AG08396 (cell line): ENCODE data around the gene EXD3.

ENCODE experiments used
- DNase-seq: peaks from one replicate; pipeline ENCODE4 v3.0.0; 2012; ENCODE audit warnings: low spot score, mixed read lengths

The EXD3 gene

GRCh38 chr9:137447722-137448601 lies 25.0 kb upstream of the EXD3 start:
- no peak for DNase-seq

- no peak for DNase-seq
Measured at GRCh38 chr9:137446851-137447471, 24.0 kb upstream of the EXD3 start.

DNA sequence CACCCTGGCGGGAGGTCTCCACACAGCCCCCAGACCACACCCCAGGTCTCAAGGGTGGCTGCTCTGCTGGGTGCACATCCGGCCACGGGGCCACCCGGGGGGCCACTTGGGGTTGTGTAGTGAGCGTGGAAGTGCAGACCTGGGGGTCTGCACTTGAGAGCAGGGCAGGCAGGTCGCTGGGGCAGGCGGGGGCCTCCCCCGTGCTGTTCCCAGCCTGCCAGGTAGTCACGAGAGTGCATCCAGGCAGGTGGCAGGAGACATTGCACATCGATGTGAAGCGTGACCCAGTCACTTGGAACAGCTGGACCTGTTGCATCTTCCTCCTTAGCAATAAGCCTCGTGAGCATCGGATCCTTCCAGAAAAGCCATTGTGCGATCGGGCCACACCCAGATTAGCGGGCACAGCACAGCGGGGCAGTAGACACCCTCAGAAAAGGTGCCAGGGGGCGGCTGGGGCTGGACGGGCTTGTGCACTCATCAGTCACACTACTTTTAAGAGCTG lies 23.0 kb upstream of the EXD3 start:
- DNase-seq = no peak

GRCh38 chr9:137445275-137445807 lies 22.4 kb upstream of the EXD3 start:
- peak; percentile 88 for DNase-seq

GRCh38 chr9:137444106-137444790 lies 21.3 kb upstream of the EXD3 start:
- no peak for DNase-seq

DNA sequence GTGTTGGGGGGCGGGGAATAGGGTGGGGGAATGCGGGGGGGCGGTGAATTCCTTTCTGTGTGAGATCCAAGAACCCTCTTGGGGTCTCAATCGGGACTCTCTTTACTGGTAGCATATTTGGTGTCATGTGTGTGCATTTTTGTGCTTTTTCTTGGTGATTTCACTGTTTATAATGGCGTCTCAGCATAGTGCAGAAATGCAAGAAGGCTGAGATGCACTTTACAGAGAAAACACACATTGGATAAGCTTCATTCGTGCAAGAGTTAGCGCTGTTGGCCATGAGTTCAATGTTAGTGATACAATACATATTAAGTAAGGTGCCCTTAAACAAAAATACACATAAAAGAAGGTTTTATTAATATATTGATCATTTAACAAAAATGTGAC lies 19.0 kb upstream of the EXD3 start:
- no peak for DNase-seq

- no peak for DNase-seq
Measured at GRCh38 chr9:137441289-137441934, 18.4 kb upstream of the EXD3 start, which contains the start of gene ENTPD8. Gene ENTPD8, minus strand, starts transcription at chr9:137441357. Its CDS starts 3,072 bp downstream, at chr9:137438285.

GRCh38 chr9:137439158-137439714 lies 16.3 kb upstream of the EXD3 start:
- DNase-seq = no peak

DNA sequence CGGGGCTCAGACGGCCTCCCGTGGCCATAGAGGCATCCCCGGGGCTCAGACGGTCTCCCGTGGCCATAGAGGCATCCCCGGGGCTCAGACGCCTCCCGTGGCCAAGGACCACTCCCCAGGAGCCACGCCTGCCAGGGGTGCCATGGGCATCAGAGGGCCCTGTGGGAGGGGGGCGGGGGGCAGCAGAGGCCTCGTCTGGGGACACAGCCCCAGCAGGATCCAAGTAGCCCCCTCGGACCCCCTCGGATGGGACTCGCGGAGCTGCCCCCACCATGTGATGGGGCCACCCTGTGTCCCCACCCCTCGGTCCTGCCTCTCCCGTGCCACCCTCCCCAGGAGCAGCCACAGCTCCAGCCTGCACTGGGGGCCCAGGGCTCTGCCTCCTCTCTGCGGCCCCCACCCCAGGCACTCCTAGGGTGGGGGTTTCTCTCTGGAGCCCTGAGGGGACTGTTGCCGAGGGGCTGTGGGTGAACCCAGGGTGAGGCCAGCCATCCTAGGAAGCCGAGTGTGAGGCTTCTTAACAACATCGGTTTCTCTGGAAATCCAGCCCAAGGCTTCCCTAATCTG lies 15.7 kb upstream of the EXD3 start:
- no peak for DNase-seq

DNA sequence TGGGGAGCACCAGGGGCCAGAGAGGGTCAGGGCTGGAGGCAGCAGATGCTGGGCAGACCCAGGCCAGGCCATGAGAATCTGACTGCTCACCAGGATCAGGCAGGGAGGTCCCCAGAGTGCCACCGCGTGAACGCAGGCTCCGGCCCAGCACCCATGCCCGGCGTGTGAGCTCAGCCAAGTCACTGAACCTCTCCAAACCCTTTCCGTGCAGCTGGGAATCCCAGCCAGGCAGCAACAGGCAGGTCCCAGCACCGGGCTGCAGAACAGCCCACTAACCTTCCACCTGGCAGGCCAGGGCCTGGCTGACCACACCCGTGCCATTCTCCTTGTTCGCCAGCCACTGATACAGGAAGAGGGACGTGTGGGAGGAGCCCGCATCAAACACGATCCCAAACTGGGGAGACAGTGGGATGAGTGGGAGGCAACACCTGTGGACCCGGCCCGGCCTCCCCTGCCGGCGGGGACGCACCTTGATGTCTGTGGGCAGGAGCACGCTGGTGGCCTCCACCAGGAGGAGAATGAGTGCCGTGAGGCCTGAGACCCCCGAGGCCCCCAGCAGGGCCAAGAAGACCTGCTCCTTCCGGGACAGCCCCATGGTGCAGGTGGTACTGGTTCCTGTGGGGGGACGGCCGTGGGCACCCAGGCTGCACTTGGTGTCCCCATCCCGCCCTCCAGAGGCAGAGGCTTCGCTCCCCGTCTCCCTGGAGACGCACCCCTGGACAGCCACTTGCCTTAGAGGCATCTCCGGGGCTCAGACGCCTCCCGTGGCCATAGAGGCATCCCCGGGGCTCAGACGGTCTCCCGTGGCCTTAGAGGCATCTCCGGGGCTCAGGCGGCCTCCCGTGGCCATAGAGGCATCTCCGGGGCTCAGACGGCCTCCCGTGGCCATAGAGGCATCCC lies 15.0 kb upstream of the EXD3 start:
- no peak for DNase-seq

GRCh38 chr9:137436761-137437600 lies 14.0 kb upstream of the EXD3 start:
- no peak for DNase-seq

- DNase-seq = peak; percentile 99
Measured at GRCh38 chr9:137435980-137436760, 13.2 kb upstream of the EXD3 start.

DNA sequence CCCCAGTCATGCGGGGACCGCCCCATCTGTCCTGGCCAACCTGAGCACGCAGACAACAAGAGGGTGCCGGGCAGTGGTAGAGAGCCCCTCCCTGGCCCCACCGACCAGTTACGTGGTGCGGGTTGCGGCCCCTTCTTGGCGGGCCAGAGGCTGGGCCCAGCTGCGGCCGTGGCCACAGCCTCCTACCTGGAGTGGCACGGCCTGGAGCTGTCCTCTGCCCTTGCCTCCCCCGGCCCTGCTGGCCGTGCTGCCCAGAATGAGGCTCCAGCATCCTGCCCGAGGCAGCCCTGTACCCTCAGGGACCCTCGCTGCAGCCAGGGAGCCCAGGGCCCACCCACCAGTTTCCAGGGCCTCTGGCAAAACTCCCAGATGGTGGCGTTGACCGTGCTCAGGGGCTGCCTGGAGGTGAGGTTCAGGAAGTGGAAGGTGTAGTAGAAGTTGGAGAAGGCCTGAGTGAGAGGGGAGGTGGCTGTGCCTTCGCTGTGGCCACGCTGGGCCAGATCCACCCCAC lies 12.5 kb upstream of the EXD3 start:
- no peak for DNase-seq

DNA sequence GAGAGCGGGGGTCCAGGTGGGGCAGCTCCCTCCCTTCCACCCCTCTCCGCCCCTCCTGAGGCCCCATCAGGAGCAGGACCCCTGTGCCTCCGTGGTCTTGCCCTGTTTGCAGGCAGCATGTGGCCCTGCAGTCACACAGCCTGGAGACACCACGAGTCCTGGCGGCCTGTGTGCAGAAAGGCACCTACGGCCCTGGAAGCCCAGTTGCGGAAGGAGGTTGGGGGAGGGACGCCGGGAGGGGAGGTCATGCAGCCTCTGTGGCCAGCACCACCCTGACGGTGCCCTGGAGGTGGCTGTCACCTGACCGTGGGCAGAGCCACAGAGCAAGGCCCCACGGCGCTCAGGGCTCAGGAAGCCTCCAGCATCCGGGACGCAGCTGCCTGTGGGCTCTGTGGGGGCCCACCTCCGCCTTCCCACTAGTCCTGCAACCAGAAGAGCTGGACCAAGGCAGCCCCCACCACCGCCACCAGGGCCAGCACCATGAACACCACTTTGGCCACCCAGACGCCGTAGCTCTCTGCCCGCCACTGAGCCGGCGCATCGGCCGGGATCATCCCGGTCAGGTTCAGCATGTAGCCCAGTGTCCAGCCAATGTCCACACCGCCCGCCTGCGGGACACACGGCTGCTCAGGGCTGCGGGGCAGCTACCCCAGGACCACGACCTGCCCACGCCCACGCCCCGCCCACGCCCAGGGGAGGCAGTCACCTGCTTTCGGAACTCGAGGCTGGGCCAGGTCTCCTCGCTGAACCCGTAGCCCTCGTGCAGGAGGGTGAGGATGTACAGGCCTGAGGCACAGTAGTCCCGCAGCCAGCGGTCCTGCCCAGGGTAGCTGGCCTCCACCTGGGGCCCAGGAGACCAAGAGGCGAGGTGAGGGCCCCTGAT lies 11.8 kb upstream of the EXD3 start:
- DNase-seq = no peak

GRCh38 chr9:137433916-137434431 lies 11.0 kb upstream of the EXD3 start:
- no peak for DNase-seq

DNA sequence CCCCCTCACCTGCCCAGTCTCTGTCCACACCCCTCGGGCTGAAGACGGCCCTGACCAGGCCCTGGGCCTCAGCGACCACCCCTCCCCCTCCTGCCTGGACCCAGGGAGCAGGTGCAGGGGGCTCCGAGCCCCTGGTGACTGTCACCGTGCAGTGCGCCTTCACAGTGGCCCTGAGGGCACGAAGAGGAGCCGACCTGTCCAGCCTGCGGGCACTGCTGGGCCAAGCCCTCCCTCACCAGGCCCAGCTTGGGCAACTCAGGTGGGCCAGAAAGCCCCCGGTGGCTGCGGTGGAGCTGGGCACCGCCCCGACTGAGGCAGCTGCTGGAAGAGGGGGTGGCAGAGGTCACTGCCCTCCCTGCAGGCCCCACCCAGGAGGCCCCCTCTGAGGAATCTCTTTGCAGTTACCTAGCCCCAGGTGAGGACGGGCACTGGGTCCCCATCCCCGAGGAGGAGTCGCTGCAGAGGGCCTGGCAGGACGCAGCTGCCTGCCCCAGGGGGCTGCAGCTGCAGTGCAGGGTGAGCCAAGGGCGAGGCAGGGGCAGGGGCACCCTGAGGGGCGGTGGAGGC lies 10.5 kb upstream of the EXD3 start:
- no peak for DNase-seq
